Activated CD4-positive, alpha-beta T cell treated with anti-CD3 and anti-CD28 coated beads, Interleukin-2, amount 50 U/mL, for 4 hours (primary cell): ENCODE results near the gene BSG.
"Not testable (repeated sequence)": the region's sequence is repeated elsewhere in the genome, so short reads cannot be mapped to it uniquely, and the experiment has no call there.

Experiments
- DNase-seq, 2 experiments: peaks; one replicate each; pipeline ENCODE4 v3.0.0-alpha.2; 2020

Gene BSG

GRCh38 chr19:607301-608154 lies 35.1 kb downstream of the BSG start:
- no peak for DNase-seq

DNA sequence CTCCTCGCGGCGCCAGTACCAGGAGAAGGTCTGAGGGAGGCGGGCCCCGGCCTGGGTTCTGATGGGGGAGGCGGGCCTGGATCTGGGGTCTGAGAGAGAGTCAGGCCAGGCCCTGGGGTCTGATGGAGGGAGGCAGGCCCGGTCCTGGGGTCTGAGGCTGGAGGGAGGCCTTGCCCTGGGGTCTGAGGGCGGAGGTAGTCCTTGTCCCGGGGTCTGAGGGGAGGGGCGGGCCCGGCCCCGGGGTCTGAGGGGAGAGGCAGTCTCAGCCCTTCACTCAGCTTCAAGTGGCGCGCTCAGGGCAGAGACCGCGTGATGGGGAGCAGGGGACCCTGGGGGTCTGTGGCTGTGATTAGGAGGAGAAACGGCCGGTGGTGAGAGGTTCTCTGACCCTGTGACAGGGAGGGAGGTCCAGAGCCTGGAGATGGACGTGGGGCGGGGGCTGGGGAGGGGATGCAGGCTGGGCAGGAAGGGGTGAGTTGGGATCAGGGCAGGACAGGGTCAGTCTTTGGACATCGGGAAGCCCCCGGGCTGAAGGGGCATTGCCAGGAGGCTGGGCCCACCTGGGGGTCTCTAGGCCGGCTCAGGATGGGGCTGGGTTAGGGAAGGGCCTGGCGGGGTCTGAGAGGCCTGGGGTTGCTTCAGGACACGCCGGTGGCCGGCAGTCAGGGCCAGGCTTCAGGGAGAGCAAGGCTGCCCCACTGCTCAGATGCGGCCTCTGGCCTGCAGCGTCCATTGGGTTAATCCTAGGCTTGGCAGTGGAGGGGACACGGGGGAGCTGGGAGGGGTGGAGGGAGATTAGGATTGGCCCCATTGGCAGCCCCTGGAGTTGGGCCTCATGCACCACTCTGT lies 36.0 kb downstream of the BSG start:
- DNase-seq = no peak

GRCh38 chr19:609004-609346 lies 36.6 kb downstream of the BSG start:
- no peak for DNase-seq

- no peak for DNase-seq
These were observed 37.8 kb downstream of the BSG start for GRCh38 chr19:610071-610800.

- peak in 1 of 2 experiments; percentile 25 for DNase-seq
These were observed 38.5 kb downstream of the BSG start for GRCh38 chr19:610801-611480.

- peak; percentile 46 to 63 for DNase-seq
These were observed 39.1 kb downstream of the BSG start for GRCh38 chr19:611481-611868.

DNA sequence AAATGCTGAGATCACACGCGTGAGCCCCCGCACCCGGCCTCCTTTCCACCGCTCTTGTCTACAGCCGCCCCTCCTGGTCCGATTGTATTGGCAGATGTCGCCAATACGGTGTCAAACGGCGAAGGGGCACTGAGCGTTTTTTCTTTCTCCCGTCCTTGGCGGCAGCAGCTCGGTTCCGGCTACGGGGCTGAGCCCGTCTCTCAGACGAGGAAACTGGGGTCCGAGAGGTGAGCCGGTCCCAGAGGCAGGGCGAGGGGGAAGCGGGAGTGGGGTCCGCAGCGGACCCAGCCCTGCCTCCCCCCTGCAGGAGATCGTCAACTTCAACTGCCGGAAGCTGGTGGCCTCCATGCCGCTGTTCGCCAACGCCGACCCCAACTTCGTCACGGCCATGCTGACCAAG lies 40.5 kb downstream of the BSG start:
- no peak for DNase-seq

- DNase-seq = no peak
These were observed 41.6 kb downstream of the BSG start for GRCh38 chr19:613732-614567.

DNA sequence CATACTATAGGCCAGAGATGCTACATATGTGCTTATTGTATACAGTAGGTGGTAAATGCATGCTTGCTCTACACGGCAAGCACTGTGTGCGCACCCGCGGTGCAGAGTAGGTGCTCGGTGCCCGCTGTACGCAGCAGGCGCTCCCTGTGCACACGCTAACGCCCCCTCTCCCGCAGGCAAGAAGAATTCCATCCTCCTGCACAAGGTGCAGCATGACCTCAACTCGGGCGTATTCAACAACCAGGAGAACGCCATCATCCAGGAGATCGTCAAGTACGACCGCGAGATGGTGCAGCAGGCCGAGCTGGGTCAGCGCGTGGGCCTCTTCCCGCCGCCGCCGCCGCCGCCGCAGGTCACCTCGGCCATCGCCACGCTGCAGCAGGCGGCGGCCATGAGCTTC lies 43.2 kb downstream of the BSG start:
- DNase-seq = no peak

DNA sequence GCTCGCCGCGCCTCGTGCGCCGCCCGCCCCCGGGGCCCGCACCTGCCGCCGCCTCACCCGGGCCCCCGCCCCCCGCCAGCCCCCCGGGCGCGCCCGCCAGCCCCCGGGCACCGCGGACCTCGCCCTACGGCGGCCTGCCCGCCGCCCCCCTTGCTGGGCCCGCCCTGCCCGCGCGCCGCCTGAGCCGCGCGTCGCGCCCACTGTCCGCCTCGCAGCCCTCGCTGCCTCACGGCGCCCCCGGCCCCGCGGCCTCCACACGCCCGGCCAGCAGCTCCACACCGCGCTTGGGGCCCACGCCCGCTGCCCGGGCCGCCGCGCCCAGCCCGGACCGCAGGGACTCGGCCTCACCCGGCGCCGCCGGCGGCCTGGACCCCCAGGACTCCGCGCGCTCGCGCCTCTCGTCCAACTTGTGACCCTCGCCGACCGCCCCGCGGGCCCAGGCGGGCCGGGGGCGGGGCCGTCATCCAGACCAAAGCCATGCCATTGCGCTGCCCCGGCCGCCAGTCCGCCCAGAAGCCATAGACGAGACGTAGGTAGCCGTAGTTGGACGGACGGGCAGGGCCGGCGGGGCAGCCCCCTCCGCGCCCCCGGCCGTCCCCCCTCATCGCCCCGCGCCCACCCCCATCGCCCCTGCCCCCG lies 43.8 kb downstream of the BSG start:
- no peak for DNase-seq

DNA sequence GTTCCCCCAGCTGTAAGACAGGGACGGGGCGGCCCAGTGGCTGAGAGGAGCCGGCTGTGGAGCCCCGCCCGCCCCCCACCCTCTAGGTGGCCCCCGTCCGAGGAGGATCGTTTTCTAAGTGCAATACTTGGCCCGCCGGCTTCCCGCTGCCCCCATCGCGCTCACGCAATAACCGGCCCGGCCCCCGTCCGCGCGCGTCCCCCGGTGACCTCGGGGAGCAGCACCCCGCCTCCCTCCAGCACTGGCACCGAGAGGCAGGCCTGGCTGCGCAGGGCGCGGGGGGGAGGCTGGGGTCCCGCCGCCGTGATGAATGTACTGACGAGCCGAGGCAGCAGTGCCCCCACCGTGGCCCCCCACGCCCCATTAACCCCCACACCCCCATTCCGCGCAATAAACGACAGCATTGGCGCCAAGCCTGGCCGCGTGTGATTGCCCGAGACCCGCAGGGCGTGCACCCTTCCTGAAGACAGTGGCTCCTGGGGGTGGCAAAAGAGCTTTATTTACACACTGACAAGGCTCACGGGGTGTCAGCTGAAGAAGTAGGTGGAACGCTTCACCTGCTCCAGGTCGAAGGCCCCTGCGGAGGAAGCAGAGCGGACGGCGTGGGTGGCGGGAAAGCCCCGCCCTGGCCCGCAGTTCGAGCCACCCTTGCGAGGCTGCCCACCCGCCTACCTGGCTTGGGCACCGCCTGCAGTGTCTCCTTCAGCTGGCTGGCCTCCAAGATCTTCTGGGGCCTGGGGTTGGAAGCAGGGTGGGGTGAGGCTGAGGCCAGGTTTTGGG lies 44.5 kb downstream of the BSG start:
- no peak for DNase-seq

DNA sequence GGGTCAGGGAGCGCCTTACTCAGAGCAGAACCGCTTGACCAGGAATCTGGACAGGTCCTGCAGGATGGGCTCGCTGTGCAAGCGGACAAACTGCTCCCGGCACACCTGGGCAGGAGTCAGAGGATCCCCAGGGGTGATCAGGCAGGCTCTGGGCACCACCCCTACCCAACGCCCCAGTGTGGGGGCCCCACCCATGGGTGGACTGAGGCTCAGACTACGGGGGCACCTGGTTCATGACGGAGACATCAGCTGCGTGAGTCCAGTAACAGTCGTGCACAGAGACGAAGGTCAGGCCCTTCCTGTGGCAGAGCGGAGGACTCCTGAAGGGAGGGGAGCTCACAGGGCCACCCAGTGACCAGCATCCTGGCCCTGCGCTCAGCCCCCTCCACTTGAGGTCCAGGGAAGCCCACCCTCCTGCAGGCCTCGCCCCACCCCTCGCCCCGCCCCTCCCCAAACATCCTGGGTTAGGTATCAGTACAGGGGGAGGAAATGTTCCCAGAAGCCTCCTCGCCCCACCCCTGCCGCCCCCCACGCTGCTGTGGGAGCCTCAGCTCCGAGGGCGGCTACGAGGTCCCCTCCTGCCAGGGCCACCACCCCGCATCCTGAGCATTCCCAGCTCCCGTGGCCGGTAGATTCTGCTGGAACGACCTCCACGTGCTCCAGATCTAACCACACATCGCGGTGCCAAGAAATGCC lies 45.3 kb downstream of the BSG start:
- no peak for DNase-seq

DNA sequence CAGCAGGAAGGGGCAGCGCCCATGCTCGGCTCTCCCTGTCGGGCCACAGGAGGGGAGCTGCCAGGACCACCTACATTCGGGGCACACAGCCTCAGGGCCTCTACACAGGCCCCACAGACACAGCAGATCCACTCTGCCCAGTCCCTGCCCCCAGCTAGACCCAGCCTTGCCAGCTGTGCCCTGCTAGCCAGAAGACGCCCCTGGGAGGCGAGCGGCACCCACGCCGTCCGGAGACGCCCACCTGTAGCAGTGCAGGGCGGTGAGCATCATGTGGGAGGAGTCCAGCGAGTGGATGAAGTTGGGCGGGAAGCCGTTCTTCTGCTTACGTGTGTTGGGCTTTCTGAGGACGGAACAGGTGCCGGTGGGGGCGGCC lies 45.8 kb downstream of the BSG start:
- DNase-seq = no peak

- no peak for DNase-seq
These were observed 46.4 kb downstream of the BSG start for GRCh38 chr19:618674-619285.

DNA sequence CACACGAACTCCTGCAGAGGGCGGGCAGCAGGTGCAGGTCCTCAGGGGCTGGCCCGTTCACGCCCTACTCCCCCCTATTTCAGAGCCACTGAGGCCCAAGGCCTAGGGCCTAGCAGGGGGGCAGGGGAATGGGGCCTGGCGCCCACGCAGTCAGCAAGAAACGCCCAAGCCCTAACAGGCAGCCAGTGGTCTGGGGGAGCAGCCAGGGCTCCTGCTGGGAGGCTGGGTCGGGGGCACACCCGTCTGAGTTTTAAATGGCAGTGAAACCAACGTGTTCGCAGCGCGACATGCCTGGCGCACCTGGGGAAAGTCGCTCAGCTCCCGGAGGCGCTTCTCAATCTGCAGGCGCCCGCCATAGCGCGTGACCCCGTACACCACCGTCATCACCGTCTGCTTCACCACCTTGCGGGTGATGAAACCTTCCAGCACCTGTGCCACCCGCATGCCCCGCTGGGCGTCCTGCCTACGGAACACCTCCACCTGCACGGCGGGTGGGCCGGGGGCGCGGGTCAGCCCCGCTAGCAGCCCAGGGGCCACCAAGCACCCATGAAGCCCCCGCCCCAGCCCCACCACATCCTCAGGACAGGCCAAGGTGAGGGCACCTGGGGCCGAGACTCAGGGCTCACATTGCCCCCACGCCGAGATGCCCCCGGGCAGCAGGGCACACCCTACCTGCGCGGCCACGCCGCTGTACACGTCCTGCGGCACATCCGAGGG lies 47.0 kb downstream of the BSG start:
- no peak for DNase-seq

- DNase-seq = no peak
These were observed 47.9 kb downstream of the BSG start for GRCh38 chr19:620166-620862.

GRCh38 chr19:621191-621590 lies 48.8 kb downstream of the BSG start:
- not testable (repeated sequence) for DNase-seq

GRCh38 chr19:621819-622218 lies 49.4 kb downstream of the BSG start:
- no peak for DNase-seq
